Activated CD8-positive, alpha-beta memory T cell treated with anti-CD3 and anti-CD28 coated beads, Interleukin-2, amount 50 U/mL, for 24 hours (primary cell): ENCODE measurements around the gene IL15.
"Not testable (repeated sequence)": the region's sequence is repeated elsewhere in the genome, so short reads cannot be mapped to it uniquely, and the experiment has no call there.

Experiments used
- DNase-seq: peaks from one replicate; pipeline ENCODE4 v3.0.0-alpha.2; 2020; ENCODE audit errors: extremely low read depth

Gene IL15

GRCh38 chr4:141646969-141647368 is 10.6 kb downstream of the IL15 start:
- no peak for DNase-seq

GRCh38 chr4:141647966-141648365 is 11.6 kb downstream of the IL15 start:
- DNase-seq: no peak

- no peak for DNase-seq
Measured at GRCh38 chr4:141652161-141652778, 15.9 kb downstream of the IL15 start.

- no peak for DNase-seq
Measured at GRCh38 chr4:141654098-141654497, 17.7 kb downstream of the IL15 start.

- DNase-seq: no peak
Measured at GRCh38 chr4:141656031-141656430, 19.6 kb downstream of the IL15 start.

GRCh38 chr4:141657550-141658250 is 21.3 kb downstream of the IL15 start:
- no peak for DNase-seq

- DNase-seq: no peak
Measured at GRCh38 chr4:141658309-141658708, 21.9 kb downstream of the IL15 start.

- no peak for DNase-seq
Measured at GRCh38 chr4:141659539-141659938, 23.2 kb downstream of the IL15 start.

- DNase-seq: no peak
Measured at GRCh38 chr4:141660880-141661279, 24.5 kb downstream of the IL15 start.

- DNase-seq: no peak
Measured at GRCh38 chr4:141668200-141668910, 32.0 kb downstream of the IL15 start.

- no peak for DNase-seq
Measured at GRCh38 chr4:141669501-141669900, 33.1 kb downstream of the IL15 start.

- DNase-seq: no peak
Measured at GRCh38 chr4:141675384-141675783, 39.0 kb downstream of the IL15 start.

GRCh38 chr4:141676087-141676670 is 39.8 kb downstream of the IL15 start:
- no peak for DNase-seq

GRCh38 chr4:141680060-141680459 is 43.7 kb downstream of the IL15 start:
- no peak for DNase-seq

- no peak for DNase-seq
Measured at GRCh38 chr4:141684785-141685184, 48.4 kb downstream of the IL15 start.

GRCh38 chr4:141686146-141686775 is 49.9 kb downstream of the IL15 start:
- no peak for DNase-seq

- no peak for DNase-seq
Measured at GRCh38 chr4:141686879-141687278, 50.5 kb downstream of the IL15 start.

- not testable (repeated sequence) for DNase-seq
Measured at GRCh38 chr4:141689726-141690296, 53.4 kb downstream of the IL15 start.

- not testable (repeated sequence) for DNase-seq
Measured at GRCh38 chr4:141691247-141691646, 54.9 kb downstream of the IL15 start.

GRCh38 chr4:141692081-141692480 is 55.7 kb downstream of the IL15 start:
- no peak for DNase-seq

GRCh38 chr4:141697116-141697515 is 60.7 kb downstream of the IL15 start:
- no peak for DNase-seq
